HFF-Myc (cell line): ENCODE data around the gene DHRSX.
"Not testable (repeated sequence)": the region's sequence is repeated elsewhere in the genome, so short reads cannot be mapped to it uniquely, and the experiment has no call there.

Experiments used
- DNase-seq: peaks from one replicate; pipeline ENCODE4 v3.0.0-alpha.2; 2011; ENCODE audit warnings: low read depth; ENCODE audit errors: extremely low read depth
- H3K4me3 ChIP-seq: replicated peaks from 2 replicates; pipeline ENCODE4 v1.5.1; 2011; ENCODE audit warnings: low read depth, mild to moderate bottlenecking, control low read depth, low read length
- CTCF ChIP-seq: IDR thresholded peaks from 2 replicates; pipeline ENCODE4 v1.5.1; 2012; ENCODE audit warnings: mild to moderate bottlenecking, low read depth, low read length, control low read depth; ENCODE audit errors: missing control alignments

DHRSX gene

GRCh38 chrX:2487366-2487765, 13.4 kb downstream of the DHRSX start:
- no peak for DNase-seq
- no peak overlapping the region for H3K4me3 ChIP-seq
- TF ChIP-seq CTCF, result no peak

GRCh38 chrX:2486476-2487133, 14.2 kb downstream of the DHRSX start:
- DNase-seq, result no peak

GRCh38 chrX:2485789-2486345, 14.9 kb downstream of the DHRSX start:
- DNase-seq, result no peak
- no peak overlapping the region for H3K4me3 ChIP-seq
- TF ChIP-seq CTCF, result no peak

More at GRCh38 chrX:2486476-2487133, 14.2 kb downstream of the DHRSX start:
- 0 out of 2 replicates have a peak overlapping the region, but pooled peaks have one; percentile 9 for H3K4me3 ChIP-seq
- TF ChIP-seq CTCF, result no peak

- no peak for TF ChIP-seq CTCF
- DNase-seq, result peak; percentile 36
- H3K4me3 ChIP-seq, result peak overlapping the region; percentile 28
Observed at GRCh38 chrX:2484721-2485648, 15.8 kb downstream of the DHRSX start.

GRCh38 chrX:2484256-2484655, 16.5 kb downstream of the DHRSX start:
- H3K4me3 ChIP-seq, result no peak overlapping the region
- no peak for DNase-seq
- TF ChIP-seq CTCF, result no peak

- TF ChIP-seq CTCF, result no peak
- DNase-seq, result no peak
- no peak overlapping the region for H3K4me3 ChIP-seq
Observed at GRCh38 chrX:2483398-2484060, 17.2 kb downstream of the DHRSX start.

- not testable (repeated sequence) for DNase-seq, H3K4me3 ChIP-seq
Observed at GRCh38 chrX:2481597-2481996, 19.2 kb downstream of the DHRSX start.

GRCh38 chrX:2479982-2480381, 20.8 kb downstream of the DHRSX start:
- not testable (repeated sequence) for H3K4me3 ChIP-seq, DNase-seq
